GOT3 (cell line): ENCODE results near the gene LRRN4CL.
"Not testable (repeated sequence)": the region's sequence is repeated elsewhere in the genome, so short reads cannot be mapped to it uniquely, and the experiment has no call there.

Experiments
- DNase-seq: peaks from one replicate; lab custom pipeline; 2025; ENCODE audit warnings: mixed read lengths; lab: John Stamatoyannopoulos, UW

The LRRN4CL gene

GRCh38 chr11:62689421-62690183 is at the start of gene LRRN4CL:
Gene LRRN4CL (minus strand): TSS chr11:62689530. CDS start chr11:62688508, 1,022 bp downstream.
- peak; percentile 21 for DNase-seq

GRCh38 chr11:62737196-62737595 is 47.9 kb upstream of the LRRN4CL start:
- DNase-seq = no peak

- no peak for DNase-seq
Observed at GRCh38 chr11:62732830-62733229, 43.5 kb upstream of the LRRN4CL start.

- not testable (repeated sequence) for DNase-seq
Observed at GRCh38 chr11:62730076-62730475, 40.7 kb upstream of the LRRN4CL start.

- peak; percentile 48 for DNase-seq
Observed at GRCh38 chr11:62728171-62728988, 39.0 kb upstream of the LRRN4CL start, which contains the start of gene TTC9C. Gene TTC9C (plus strand): TSS chr11:62728486. CDS start chr11:62728849, 363 bp downstream.

- DNase-seq = peak; percentile 80
Observed at GRCh38 chr11:62727872-62728170, 38.5 kb upstream of the LRRN4CL start.

GRCh38 chr11:62727165-62727871 is 38.0 kb upstream of the LRRN4CL start, which contains the start of gene HNRNPUL2:
Gene HNRNPUL2 (minus strand): TSS chr11:62727457. CDS start chr11:62727156, 301 bp downstream.
- peak; percentile 96 for DNase-seq

GRCh38 chr11:62726915-62727164 is 37.5 kb upstream of the LRRN4CL start:
- DNase-seq = no peak

GRCh38 chr11:62726156-62726914 is 37.0 kb upstream of the LRRN4CL start:
- DNase-seq = no peak

GRCh38 chr11:62725646-62726045 is 36.3 kb upstream of the LRRN4CL start:
- no peak for DNase-seq

- DNase-seq = no peak
Observed at GRCh38 chr11:62724171-62724570, 34.8 kb upstream of the LRRN4CL start.

GRCh38 chr11:62721994-62722393 is 32.7 kb upstream of the LRRN4CL start:
- DNase-seq = no peak

- DNase-seq = no peak
Observed at GRCh38 chr11:62719302-62719978, 30.1 kb upstream of the LRRN4CL start.

GRCh38 chr11:62716816-62717215 is 27.5 kb upstream of the LRRN4CL start:
- no peak for DNase-seq

- no peak for DNase-seq
Observed at GRCh38 chr11:62716206-62716605, 26.9 kb upstream of the LRRN4CL start.

- DNase-seq = no peak
Observed at GRCh38 chr11:62715150-62716130, 26.1 kb upstream of the LRRN4CL start.

- DNase-seq = no peak
Observed at GRCh38 chr11:62713343-62713742, 24.0 kb upstream of the LRRN4CL start.

GRCh38 chr11:62712861-62713260 is 23.5 kb upstream of the LRRN4CL start:
- DNase-seq = no peak

- no peak for DNase-seq
Observed at GRCh38 chr11:62712276-62712812, 23.0 kb upstream of the LRRN4CL start.

GRCh38 chr11:62710001-62710345 is 20.6 kb upstream of the LRRN4CL start:
- no peak for DNase-seq
